ENCODE results near the gene KLHL6. TPM values are rescaled to one million over a fixed set of nuclear protein-coding genes. Genes with fewer than 3 reads are reported as not detected.

KLHL6 gene
- total and polyA plus RNA-seq, 2 of the 13 experiments (the other 11 are each of a cell fraction or from before 2014, with no cell fraction given) = not detected

DNA sequence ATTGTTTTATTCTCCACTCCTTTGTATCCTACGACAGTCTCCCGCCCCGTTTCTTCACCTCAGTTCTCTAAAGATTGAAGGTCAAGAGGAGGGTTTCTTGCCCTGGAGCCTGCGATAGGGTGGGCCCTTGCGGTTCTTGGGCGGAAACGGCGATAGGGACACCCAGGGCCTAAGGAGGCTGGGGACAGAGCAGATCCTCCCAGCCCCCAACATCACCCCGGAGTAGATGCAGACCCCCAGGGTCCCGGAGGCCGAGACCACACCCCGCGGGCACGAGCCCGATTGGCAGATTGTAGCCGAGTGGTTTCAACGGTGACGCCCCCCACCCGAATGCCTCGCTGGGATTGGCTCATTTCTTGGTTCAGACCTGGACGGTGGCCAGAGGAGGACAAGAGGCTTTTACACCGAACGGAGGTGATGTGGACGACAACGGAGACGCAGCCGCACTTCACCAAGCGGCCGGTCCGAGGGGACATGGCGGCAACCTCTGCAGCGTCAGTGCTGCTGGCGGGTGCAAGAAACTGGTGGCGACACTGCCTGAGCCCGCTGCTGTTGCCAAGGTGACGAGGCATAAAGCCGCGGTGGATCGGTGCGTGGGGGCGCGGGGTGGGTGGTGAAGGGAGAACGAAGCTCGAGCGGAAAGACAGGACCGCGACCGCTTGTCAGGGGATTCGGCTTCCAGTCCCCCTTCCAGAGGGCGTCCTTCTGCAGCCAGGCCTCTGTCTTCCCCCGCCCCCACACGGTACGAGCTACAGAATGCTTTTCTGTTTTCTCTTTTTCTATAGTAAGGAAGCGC lies 108.1 kb downstream of the KLHL6 start (continued):
- TF ChIP-seq, protein P1, sequence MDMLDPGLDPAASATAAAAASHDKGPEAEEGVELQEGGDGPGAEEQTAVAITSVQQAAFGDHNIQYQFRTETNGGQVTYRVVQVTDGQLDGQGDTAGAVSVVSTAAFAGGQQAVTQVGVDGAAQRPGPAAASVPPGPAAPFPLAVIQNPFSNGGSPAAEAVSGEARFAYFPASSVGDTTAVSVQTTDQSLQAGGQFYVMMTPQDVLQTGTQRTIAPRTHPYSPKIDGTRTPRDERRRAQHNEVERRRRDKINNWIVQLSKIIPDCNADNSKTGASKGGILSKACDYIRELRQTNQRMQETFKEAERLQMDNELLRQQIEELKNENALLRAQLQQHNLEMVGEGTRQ (IDR thresholded peaks at IDR 0.05; ENCODE audit: low read depth, low read length) = no peak
- TF ChIP-seq, protein P1 (CRISPR knock-in tag; IDR thresholded peaks at IDR 0.05; ENCODE audit: borderline replicate concordance) = no peak
- TF ChIP-seq TBX2 (CRISPR knock-in tag; IDR thresholded peaks at IDR 0.05; ENCODE audit: borderline replicate concordance) = peak; percentile 89
- TF ChIP-seq, protein P2, sequence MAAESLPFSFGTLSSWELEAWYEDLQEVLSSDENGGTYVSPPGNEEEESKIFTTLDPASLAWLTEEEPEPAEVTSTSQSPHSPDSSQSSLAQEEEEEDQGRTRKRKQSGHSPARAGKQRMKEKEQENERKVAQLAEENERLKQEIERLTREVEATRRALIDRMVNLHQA (CRISPR knock-in tag; IDR thresholded peaks at IDR 0.05) = no peak
- no peak for TF ChIP-seq ZNF143 (CRISPR knock-in tag; IDR thresholded peaks at IDR 0.05)
- TF ChIP-seq ZNF251 (CRISPR knock-in tag; IDR thresholded peaks at IDR 0.05) = no peak
- TF ChIP-seq, protein P3, sequence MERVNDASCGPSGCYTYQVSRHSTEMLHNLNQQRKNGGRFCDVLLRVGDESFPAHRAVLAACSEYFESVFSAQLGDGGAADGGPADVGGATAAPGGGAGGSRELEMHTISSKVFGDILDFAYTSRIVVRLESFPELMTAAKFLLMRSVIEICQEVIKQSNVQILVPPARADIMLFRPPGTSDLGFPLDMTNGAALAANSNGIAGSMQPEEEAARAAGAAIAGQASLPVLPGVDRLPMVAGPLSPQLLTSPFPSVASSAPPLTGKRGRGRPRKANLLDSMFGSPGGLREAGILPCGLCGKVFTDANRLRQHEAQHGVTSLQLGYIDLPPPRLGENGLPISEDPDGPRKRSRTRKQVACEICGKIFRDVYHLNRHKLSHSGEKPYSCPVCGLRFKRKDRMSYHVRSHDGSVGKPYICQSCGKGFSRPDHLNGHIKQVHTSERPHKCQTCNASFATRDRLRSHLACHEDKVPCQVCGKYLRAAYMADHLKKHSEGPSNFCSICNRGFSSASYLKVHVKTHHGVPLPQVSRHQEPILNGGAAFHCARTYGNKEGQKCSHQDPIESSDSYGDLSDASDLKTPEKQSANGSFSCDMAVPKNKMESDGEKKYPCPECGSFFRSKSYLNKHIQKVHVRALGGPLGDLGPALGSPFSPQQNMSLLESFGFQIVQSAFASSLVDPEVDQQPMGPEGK (CRISPR knock-in tag; IDR thresholded peaks at IDR 0.05) = no peak; the same call in 1 of the 2 replicates
- no peak for TF ChIP-seq PRMT3 (CRISPR knock-in tag; IDR thresholded peaks at IDR 0.05; ENCODE audit: borderline replicate concordance, low read depth)
- no peak for TF ChIP-seq GTF2F1 (IDR thresholded peaks at IDR 0.05; ENCODE audit: low read length)
- 0 out of 2 replicates have a peak, but pooled peaks have one; percentile 21 for TF ChIP-seq GZF1 (CRISPR knock-in tag; IDR thresholded peaks at IDR 0.05)
- TF ChIP-seq FOXA3 (CRISPR knock-in tag; IDR thresholded peaks at IDR 0.05) = peak; percentile 76
- TF ChIP-seq ZNF883 (CRISPR knock-in tag; IDR thresholded peaks at IDR 0.05; ENCODE audit: not compliant biosample characterization) = peak; percentile 76
- TF ChIP-seq ZSCAN31 (CRISPR knock-in tag; IDR thresholded peaks at IDR 0.05; ENCODE audit: low read depth) = peak; percentile 78; the same call in 1 of the 2 replicates
- TF ChIP-seq SMARCC2 (IDR thresholded peaks at IDR 0.05) = no peak
- TF ChIP-seq ZSCAN12 (CRISPR knock-in tag; IDR thresholded peaks at IDR 0.05) = 0 out of 2 replicates have a peak, but pooled peaks have one; percentile 67
- TF ChIP-seq, protein P4, sequence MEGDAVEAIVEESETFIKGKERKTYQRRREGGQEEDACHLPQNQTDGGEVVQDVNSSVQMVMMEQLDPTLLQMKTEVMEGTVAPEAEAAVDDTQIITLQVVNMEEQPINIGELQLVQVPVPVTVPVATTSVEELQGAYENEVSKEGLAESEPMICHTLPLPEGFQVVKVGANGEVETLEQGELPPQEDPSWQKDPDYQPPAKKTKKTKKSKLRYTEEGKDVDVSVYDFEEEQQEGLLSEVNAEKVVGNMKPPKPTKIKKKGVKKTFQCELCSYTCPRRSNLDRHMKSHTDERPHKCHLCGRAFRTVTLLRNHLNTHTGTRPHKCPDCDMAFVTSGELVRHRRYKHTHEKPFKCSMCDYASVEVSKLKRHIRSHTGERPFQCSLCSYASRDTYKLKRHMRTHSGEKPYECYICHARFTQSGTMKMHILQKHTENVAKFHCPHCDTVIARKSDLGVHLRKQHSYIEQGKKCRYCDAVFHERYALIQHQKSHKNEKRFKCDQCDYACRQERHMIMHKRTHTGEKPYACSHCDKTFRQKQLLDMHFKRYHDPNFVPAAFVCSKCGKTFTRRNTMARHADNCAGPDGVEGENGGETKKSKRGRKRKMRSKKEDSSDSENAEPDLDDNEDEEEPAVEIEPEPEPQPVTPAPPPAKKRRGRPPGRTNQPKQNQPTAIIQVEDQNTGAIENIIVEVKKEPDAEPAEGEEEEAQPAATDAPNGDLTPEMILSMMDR (CRISPR knock-in tag; IDR thresholded peaks at IDR 0.05) = peak; percentile 55
- no peak for TF ChIP-seq ZNF562 (CRISPR knock-in tag; IDR thresholded peaks at IDR 0.05; ENCODE audit: borderline replicate concordance)
- TF ChIP-seq ZNF790 (CRISPR knock-in tag; IDR thresholded peaks at IDR 0.05; ENCODE audit: borderline replicate concordance) = no peak
- no peak for TF ChIP-seq ZNF24 (IDR thresholded peaks at IDR 0.05)
- no peak for TF ChIP-seq KLF15 (CRISPR knock-in tag; IDR thresholded peaks at IDR 0.05; ENCODE audit: borderline replicate concordance)
- peak; percentile 68; the same call in 1 of the 2 replicates for TF ChIP-seq ZNF547 (CRISPR knock-in tag; IDR thresholded peaks at IDR 0.05)
- no peak for TF ChIP-seq PCBP2 (optimal IDR thresholded peaks at IDR 0.05; ENCODE audit: low read depth, low read length, poor library complexity, severe bottlenecking)
- TF ChIP-seq ZBTB38 (CRISPR knock-in tag; IDR thresholded peaks at IDR 0.05) = peak; percentile 82
- no peak for TF ChIP-seq ZNF761 (CRISPR knock-in tag; conservative IDR thresholded peaks at IDR 0.05)

All from HepG2 (cell line).